SIG-M5 treated with dmso at 0.1 percent for 504 hours (cell line): ENCODE results near the gene BTAF1.
"Not testable (repeated sequence)": the region's sequence is repeated elsewhere in the genome, so short reads cannot be mapped to it uniquely, and the experiment has no call there.

Experiments
- DNase-seq: peaks from one replicate; lab custom pipeline; 2025; ENCODE audit not compliant: unreplicated experiment; lab: John Stamatoyannopoulos, UW

The BTAF1 gene

GRCh38 chr10:91976317-91977051 is 52.9 kb downstream of the BTAF1 start:
- DNase-seq, result no peak

GRCh38 chr10:91977491-91977890 is 53.9 kb downstream of the BTAF1 start:
- no peak for DNase-seq

GRCh38 chr10:91978585-91978984 is 55.0 kb downstream of the BTAF1 start:
- DNase-seq, result no peak

GRCh38 chr10:91980319-91980718 is 56.7 kb downstream of the BTAF1 start:
- no peak for DNase-seq

- DNase-seq, result no peak
Observed at GRCh38 chr10:91983416-91983815, 59.8 kb downstream of the BTAF1 start.

GRCh38 chr10:91987397-91988037 is 63.9 kb downstream of the BTAF1 start:
- DNase-seq, result no peak

GRCh38 chr10:91992031-91992430 is 68.5 kb downstream of the BTAF1 start:
- no peak for DNase-seq

GRCh38 chr10:91996266-91996665 is 72.7 kb downstream of the BTAF1 start:
- DNase-seq, result no peak

- no peak for DNase-seq
Observed at GRCh38 chr10:92001581-92001980, 78.0 kb downstream of the BTAF1 start.

GRCh38 chr10:92001995-92002394 is 78.4 kb downstream of the BTAF1 start:
- no peak for DNase-seq

- no peak for DNase-seq
Observed at GRCh38 chr10:92003258-92003657, 79.7 kb downstream of the BTAF1 start.

- no peak for DNase-seq
Observed at GRCh38 chr10:92005978-92006377, 82.4 kb downstream of the BTAF1 start.

GRCh38 chr10:92009445-92009844 is 85.9 kb downstream of the BTAF1 start:
- DNase-seq, result no peak

GRCh38 chr10:92010047-92010735 is 86.6 kb downstream of the BTAF1 start:
- no peak for DNase-seq

- DNase-seq, result no peak
Observed at GRCh38 chr10:92011560-92012214, 88.1 kb downstream of the BTAF1 start.

- no peak for DNase-seq
Observed at GRCh38 chr10:92014620-92015019, 91.0 kb downstream of the BTAF1 start.

GRCh38 chr10:92024700-92025099 is 101.1 kb downstream of the BTAF1 start:
- DNase-seq, result no peak

GRCh38 chr10:92025340-92025739 is 101.8 kb downstream of the BTAF1 start:
- not testable (repeated sequence) for DNase-seq

GRCh38 chr10:92027141-92027540 is 103.6 kb downstream of the BTAF1 start:
- DNase-seq, result no peak

- no peak for DNase-seq
Observed at GRCh38 chr10:92031580-92031979, 108.0 kb downstream of the BTAF1 start.

GRCh38 chr10:92033070-92033469 is 109.5 kb downstream of the BTAF1 start:
- not testable (repeated sequence) for DNase-seq

- DNase-seq, result no peak
Observed at GRCh38 chr10:92038949-92039348, 115.4 kb downstream of the BTAF1 start.
